Stimulated activated memory B cell treated with anti-CD40 and anti-IgM and Interleukin-4, amounts not matched to agents 10 μg/mL and 1 μg/mL and 100 μg/mL, for 72 hours (primary cell): Measurements from ENCODE around the gene KDM6B.
A peak's percentile ranks its signal among the peaks of the same experiment; 100 is the strongest.

ENCODE experiments used
- ATAC-seq: fragments of 150-1000 bp; cut with Tn5 transposase; 2 replicates; pipeline ENCODE4 v1.10.0; 2021
- H3K27ac Mint-ChIP-seq: one replicate; pipeline ENCODE4 v1.8.0; 2022; ENCODE audit warnings: mild to moderate bottlenecking, mixed read lengths
- H3K27me3 Mint-ChIP-seq: one replicate; pipeline ENCODE4 v1.8.0; 2022; ENCODE audit warnings: mixed read lengths
- H3K36me3 Mint-ChIP-seq: one replicate; pipeline ENCODE4 v1.8.0; 2022; ENCODE audit warnings: mixed read lengths
- H3K4me1 Mint-ChIP-seq: one replicate; pipeline ENCODE4 v1.8.0; 2022; ENCODE audit warnings: mixed read lengths
- H3K4me3 Mint-ChIP-seq: one replicate; pipeline ENCODE4 v1.8.0; 2022; ENCODE audit warnings: mild to moderate bottlenecking, moderate library complexity, mixed read lengths
- H3K9me3 Mint-ChIP-seq: one replicate; pipeline ENCODE4 v1.8.0; 2022; ENCODE audit warnings: mixed read lengths

The KDM6B gene

GRCh38 chr17:7834542-7834956 is 532 bp downstream of the KDM6B start:
- Mint-ChIP-seq H3K9me3 (no peaks in the 10 kb centered on the region), H3K36me3 (no peaks in the 10 kb centered on the region), H3K27me3 (peaks cover 27% of the 10 kb centered on the region), H3K27ac (peak overlapping the region; percentile 85), H3K4me1 (peaks cover 45% of the 10 kb centered on the region), H3K4me3 (peak overlapping the region; percentile 88)
- peak; percentile 59 for ATAC-seq

GRCh38 chr17:7834957-7835813 is 1.2 kb downstream of the KDM6B start:
- H3K27me3 Mint-ChIP-seq, result peaks cover 27% of the 10 kb centered on the region
- H3K36me3 Mint-ChIP-seq, result no peaks in the 10 kb centered on the region
- H3K9me3 Mint-ChIP-seq, result no peaks in the 10 kb centered on the region
- peaks cover 51% of the 10 kb centered on the region for H3K4me1 Mint-ChIP-seq
- H3K27ac Mint-ChIP-seq, result peak overlapping the region; percentile 85
- peak overlapping the region; percentile 88 for H3K4me3 Mint-ChIP-seq
- peak; percentile 72 for ATAC-seq

- Mint-ChIP-seq H3K4me1 (peaks cover 59% of the 10 kb centered on the region), H3K4me3 (peak overlapping the region; percentile 88), H3K27ac (peak overlapping the region; percentile 85), H3K36me3 (no peaks in the 10 kb centered on the region), H3K27me3 (peaks cover 26% of the 10 kb centered on the region), H3K9me3 (no peaks in the 10 kb centered on the region)
- peak; percentile 63 for ATAC-seq
Measured at GRCh38 chr17:7835814-7836595, 2.0 kb downstream of the KDM6B start.

GRCh38 chr17:7836596-7837407 is 2.8 kb downstream of the KDM6B start:
- Mint-ChIP-seq H3K36me3 (no peaks in the 10 kb centered on the region), H3K9me3 (no peaks in the 10 kb centered on the region), H3K4me1 (peaks cover 67% of the 10 kb centered on the region), H3K27me3 (peaks cover 18% of the 10 kb centered on the region), H3K4me3 (peak overlapping the region; percentile 88), H3K27ac (peak overlapping the region; percentile 85)
- no peak for ATAC-seq

GRCh38 chr17:7837408-7838088 is 3.5 kb downstream of the KDM6B start:
- Mint-ChIP-seq H3K4me1 (peaks cover 73% of the 10 kb centered on the region), H3K4me3 (peak overlapping the region; percentile 88), H3K27ac (peak overlapping the region; percentile 85), H3K27me3 (peaks cover 11% of the 10 kb centered on the region), H3K36me3 (no peaks in the 10 kb centered on the region), H3K9me3 (no peaks in the 10 kb centered on the region)
- ATAC-seq, result no peak

GRCh38 chr17:7838090-7839075 is 4.4 kb downstream of the KDM6B start:
- Mint-ChIP-seq H3K4me1 (peaks cover 72% of the 10 kb centered on the region), H3K9me3 (no peaks in the 10 kb centered on the region), H3K27ac (peak overlapping the region; percentile 85), H3K36me3 (no peaks in the 10 kb centered on the region), H3K27me3 (peaks cover 2% of the 10 kb centered on the region), H3K4me3 (peak overlapping the region; percentile 88)
- ATAC-seq, result no peak

- no peaks in the 10 kb centered on the region for H3K27me3 Mint-ChIP-seq
- H3K9me3 Mint-ChIP-seq, result no peaks in the 10 kb centered on the region
- ATAC-seq, result no peak
- peaks cover 65% of the 10 kb centered on the region for H3K4me1 Mint-ChIP-seq
- H3K27ac Mint-ChIP-seq, result peak overlapping the region; percentile 62
- H3K36me3 Mint-ChIP-seq, result no peaks in the 10 kb centered on the region
- H3K4me3 Mint-ChIP-seq, result no peak overlapping the region
Measured at GRCh38 chr17:7839190-7839875, 5.3 kb downstream of the KDM6B start.

GRCh38 chr17:7839876-7840261 is 5.9 kb downstream of the KDM6B start:
- no peaks in the 10 kb centered on the region for H3K36me3 Mint-ChIP-seq
- ATAC-seq, result no peak
- peak overlapping the region; percentile 96 for H3K27ac Mint-ChIP-seq
- no peaks in the 10 kb centered on the region for H3K27me3 Mint-ChIP-seq
- H3K9me3 Mint-ChIP-seq, result no peaks in the 10 kb centered on the region
- H3K4me3 Mint-ChIP-seq, result peak overlapping the region; percentile 10
- H3K4me1 Mint-ChIP-seq, result peaks cover 65% of the 10 kb centered on the region

GRCh38 chr17:7840441-7840840 is 6.4 kb downstream of the KDM6B start:
- Mint-ChIP-seq H3K27me3 (no peaks in the 10 kb centered on the region), H3K4me3 (peak overlapping the region; percentile 97), H3K36me3 (peaks cover under 1% of the 10 kb centered on the region), H3K4me1 (peaks cover 67% of the 10 kb centered on the region), H3K27ac (peak overlapping the region; percentile 96), H3K9me3 (no peaks in the 10 kb centered on the region)
- ATAC-seq, result no peak

- Mint-ChIP-seq H3K36me3 (peaks cover 5% of the 10 kb centered on the region), H3K4me1 (peaks cover 71% of the 10 kb centered on the region), H3K27ac (peak overlapping the region; percentile 96), H3K27me3 (no peaks in the 10 kb centered on the region), H3K4me3 (peak overlapping the region; percentile 97), H3K9me3 (no peaks in the 10 kb centered on the region)
- ATAC-seq, result no peak
Measured at GRCh38 chr17:7840875-7841274, 6.9 kb downstream of the KDM6B start.

GRCh38 chr17:7841396-7841914 is 7.4 kb downstream of the KDM6B start:
- Mint-ChIP-seq H3K4me3 (peak overlapping the region; percentile 97), H3K9me3 (no peaks in the 10 kb centered on the region), H3K36me3 (peaks cover 6% of the 10 kb centered on the region), H3K4me1 (peaks cover 68% of the 10 kb centered on the region), H3K27ac (peak overlapping the region; percentile 96), H3K27me3 (no peaks in the 10 kb centered on the region)
- peak; percentile 49 for ATAC-seq

- Mint-ChIP-seq H3K27ac (peak overlapping the region; percentile 96), H3K27me3 (no peaks in the 10 kb centered on the region), H3K9me3 (no peaks in the 10 kb centered on the region), H3K4me3 (peak overlapping the region; percentile 97), H3K4me1 (peaks cover 68% of the 10 kb centered on the region), H3K36me3 (peaks cover 11% of the 10 kb centered on the region)
- peak; percentile 37 for ATAC-seq
Measured at GRCh38 chr17:7841915-7842379, 7.9 kb downstream of the KDM6B start.
